GM12878 (cell line): ENCODE measurements around the gene MYO1E. TPM values are rescaled to one million over a fixed set of nuclear protein-coding genes. Genes with fewer than 3 reads are reported as not detected.

Source experiments
- ATAC-seq: fragments of 200-7000 bp; cut with Tn5 transposase; 3 replicates; pipeline ENCODE4 v1.9.1; 2020; ENCODE audit warnings: mild to moderate bottlenecking, moderate library complexity
- BruUV-seq: library from RNA; stranded (reverse); fragments of 400-500 nt; replicated peaks from 2 replicates; lab custom pipeline; 2021; lab: Mats Ljungman, UMichigan
- CTCF ChIA-PET: fragments of 300-600 bp; sonication (Branson Sonifier 250); formaldehyde crosslinking; extraction: SDS; loops from one replicate; lab custom pipeline; 2021; ENCODE audit warnings: inconsistent platforms; lab: Yijun Ruan, JAX
- POLR2A ChIA-PET: fragments of 350-600 bp; formaldehyde crosslinking; extraction: SDS; loops from one replicate; lab custom pipeline; 2021; ENCODE audit warnings: inconsistent platforms; lab: Charles Lee
- RAD21 ChIA-PET: fragments of 300-600 bp; sonication (Branson Sonifier 250); formaldehyde crosslinking; loops from one replicate; lab custom pipeline; 2023; ENCODE audit warnings: antibody characterized with exemption; ENCODE audit not compliant: unreplicated experiment; lab: Charles Lee
- SMC1A ChIA-PET: fragments of 300-600 bp; sonication (Branson Sonifier 250); formaldehyde crosslinking; loops from one replicate; lab custom pipeline; 2023; ENCODE audit not compliant: unreplicated experiment, uncharacterized antibody; lab: Charles Lee
- DNase-seq: peaks from one replicate; pipeline ENCODE4 v3.0.0-alpha.2; 2011; ENCODE audit warnings: low read depth, low spot score
- FAIRE-seq: peaks from 3 replicates; lab custom pipeline; 2011; peaks lifted over from hg19 to GRCh38; lab: Jason Lieb, UNC
- H2AFZ ChIP-seq: 2 replicates; pipeline ENCODE4 v1.6.0; 2011; ENCODE audit warnings: low read depth, low read length, control low read depth; ENCODE audit not compliant: control insufficient read depth
- H3K27ac ChIP-seq: 2 replicates; pipeline ENCODE4 v1.5.1; 2011; ENCODE audit warnings: control low read depth; ENCODE audit not compliant: control insufficient read depth, insufficient read depth
- H3K27me3 ChIP-seq, 2 experiments: replicated peaks in 1 of 2; 2 replicates each; pipeline versions ENCODE4 v1.6.0 to v1.6.1; 2011; ENCODE audit warnings: low read length in 1 of 2; ENCODE audit not compliant: control insufficient read depth in 2 of 2, insufficient read depth in 2 of 2
- H3K36me3 ChIP-seq, 2 experiments: 2 replicates each; pipeline ENCODE4 v1.5.1; 2011; ENCODE audit warnings: low read length in 1 of 2; ENCODE audit not compliant: control insufficient read depth in 2 of 2, insufficient read depth in 2 of 2
- H3K4me1 ChIP-seq: 2 replicates; pipeline ENCODE4 v1.6.1; 2011; ENCODE audit warnings: mild to moderate bottlenecking, low read length, moderate library complexity, mixed read lengths; ENCODE audit not compliant: control insufficient read depth, insufficient read depth
- H3K4me2 ChIP-seq: 2 replicates; pipeline ENCODE4 v1.6.0; 2011; ENCODE audit warnings: control low read depth; ENCODE audit not compliant: control insufficient read depth, insufficient read depth
- H3K4me3 ChIP-seq: fragments of 200-600 bp; sonication (generic); 2 replicates; pipeline ENCODE4 v1.5.1; 2016
- H3K79me2 ChIP-seq: 2 replicates; pipeline ENCODE4 v1.6.0; 2011; ENCODE audit warnings: low read length; ENCODE audit not compliant: control insufficient read depth, insufficient read depth
- H3K9ac ChIP-seq: 2 replicates; pipeline ENCODE4 v1.8.0; 2011; ENCODE audit warnings: low read length, control low read depth, mixed read lengths; ENCODE audit not compliant: control insufficient read depth, insufficient read depth
- H3K9me3 ChIP-seq: replicated peaks from 3 replicates; pipeline ENCODE4 v1.5.1; 2011; ENCODE audit warnings: mild to moderate bottlenecking, low read length; ENCODE audit not compliant: control insufficient read depth, insufficient read depth
- H4K20me1 ChIP-seq: 2 replicates; pipeline ENCODE4 v1.6.0; 2011; ENCODE audit not compliant: control insufficient read depth, insufficient read depth
- EED ChIP-seq: sonication (generic); IDR thresholded peaks from 2 replicates; pipeline ENCODE4 v1.6.1; 2016; ENCODE audit warnings: antibody characterized with exemption, low read depth
- IKZF1 ChIP-seq: fragments of 450-650 bp; conservative IDR thresholded peaks from 2 replicates; pipeline ENCODE4 v1.6.1; 2017; ENCODE audit warnings: antibody characterized with exemption, mild to moderate bottlenecking
- IKZF2 ChIP-seq, 2 experiments: fragments of 450-650 bp; IDR thresholded peaks; 2 replicates each; pipeline ENCODE4 v1.6.1; 2017; ENCODE audit warnings: mild to moderate bottlenecking in 2 of 2, moderate library complexity in 2 of 2
- MTA2 ChIP-seq: fragments of 450-650 bp; IDR thresholded peaks from 2 replicates; pipeline ENCODE4 v1.6.1; 2016; ENCODE audit warnings: low read depth, mild to moderate bottlenecking, moderate library complexity
- NR2C1 ChIP-seq: fragments of 450-650 bp; IDR thresholded peaks from 2 replicates; pipeline ENCODE4 v1.6.1; 2017; ENCODE audit warnings: antibody characterized with exemption, mild to moderate bottlenecking, moderate library complexity
- POLR2AphosphoS2 ChIP-seq: IDR thresholded peaks from 2 replicates; pipeline ENCODE4 v1.6.1; 2011; ENCODE audit warnings: low read depth, mild to moderate bottlenecking, low read length, improper control_type of control experiment, moderate library complexity
- RUNX3 ChIP-seq: IDR thresholded peaks from 2 replicates; pipeline ENCODE4 v1.6.1; 2012; ENCODE audit warnings: low read length, inconsistent platforms
- WRNIP1 ChIP-seq: IDR thresholded peaks from 2 replicates; pipeline ENCODE4 v1.6.1; 2011; ENCODE audit warnings: low read depth, low read length, improper control_type of control experiment, borderline replicate concordance
- ZNF207 ChIP-seq: fragments of 450-650 bp; IDR thresholded peaks from 2 replicates; pipeline ENCODE4 v1.6.1; 2014; ENCODE audit warnings: antibody characterized with exemption, mild to moderate bottlenecking, borderline replicate concordance
- ZNF24 ChIP-seq: fragments of 450-650 bp; IDR thresholded peaks from 2 replicates; pipeline ENCODE4 v1.6.1; 2017; ENCODE audit warnings: antibody characterized with exemption, mild to moderate bottlenecking
- WGBS: methylation state at CpG from one replicate; pipeline ENCODE4 v1.1.6; 2016; ENCODE audit warnings: low lambda C conversion rate; ENCODE audit not compliant: insufficient replicate concordance, insufficient coverage; ENCODE audit errors: missing lambda C conversion rate; 5-methylcytosine and 5-hydroxymethylcytosine counted together
- in situ Hi-C: fragments of 300-500 bp; cut with MboI; formaldehyde crosslinking; loops from 9 replicates; pipeline ENCODE4 v1.14.3; 2018; ENCODE audit warnings: mixed read lengths
- intact Hi-C: fragments of 100-400 bp; cut with micrococcal nuclease; formaldehyde crosslinking; loops from one replicate; pipeline ENCODE4 v1.14.2; 2022; ENCODE audit not compliant: unreplicated experiment
- polyA plus RNA-seq, 11 experiments: library from polyadenylated mRNA; depleted of rRNA in 4 of 11; unstranded in 6 of 11; stranded (reverse) in 5 of 11; fragments of >200 nt; fragmentation: Nextera tagmentation in 4 of 11; fragmentation: Illumina TruSeq in 1 of 11; extraction: Ambion mirVana in 4 of 11; extraction: Trizol in 1 of 11; gene quantifications; 1 replicate in 1 of 11; 2 replicates in 10 of 11; pipeline versions ENCODE4 v1.2.1 to v1.2.3, GENCODE V29; 2011 to 2016; ENCODE audit warnings: inconsistent platforms in 2 of 11, missing spikeins in 2 of 11, low read depth in 1 of 11
- total RNA-seq, 4 experiments: library from RNA; depleted of rRNA in 3 of 4; stranded (reverse); fragments of >200 nt in 3 of 4; fragmentation: Illumina TruSeq in 1 of 4; extraction: Trizol in 1 of 4; gene quantifications; 2 replicates each; pipeline versions ENCODE4 v1.2.1 to v1.2.3, GENCODE V29; 2013 to 2021
- TF ChIP-seq, protein P1 (sequence below): fragments of 450-650 bp; IDR thresholded peaks from 2 replicates; pipeline ENCODE4 v1.6.1; 2017; ENCODE audit warnings: antibody characterized with exemption, mild to moderate bottlenecking, moderate library complexity
- TF ChIP-seq, protein P2 (sequence below): fragments of 450-650 bp; IDR thresholded peaks from 2 replicates; pipeline ENCODE4 v1.6.1; 2018; ENCODE audit warnings: borderline replicate concordance, mild to moderate bottlenecking; ENCODE audit not compliant: partially characterized antibody
- TF ChIP-seq, protein P3 (sequence below): IDR thresholded peaks from 2 replicates; pipeline ENCODE4 v1.6.1; 2012; ENCODE audit warnings: low read depth, low read length, improper control_type of control experiment
- TF ChIP-seq, protein P4 (sequence below): fragments of 450-650 bp; IDR thresholded peaks from 2 replicates; pipeline ENCODE4 v1.6.1; 2017; ENCODE audit warnings: mild to moderate bottlenecking, low read depth, inconsistent platforms; ENCODE audit not compliant: poor library complexity, severe bottlenecking

Gene MYO1E
- total and polyA plus RNA-seq, 10 of the 15 experiments (the other 5 are each of a cell fraction or from before 2014, with no cell fraction given), result 10.3 to 266 (median 64.9) TPM

DNA sequence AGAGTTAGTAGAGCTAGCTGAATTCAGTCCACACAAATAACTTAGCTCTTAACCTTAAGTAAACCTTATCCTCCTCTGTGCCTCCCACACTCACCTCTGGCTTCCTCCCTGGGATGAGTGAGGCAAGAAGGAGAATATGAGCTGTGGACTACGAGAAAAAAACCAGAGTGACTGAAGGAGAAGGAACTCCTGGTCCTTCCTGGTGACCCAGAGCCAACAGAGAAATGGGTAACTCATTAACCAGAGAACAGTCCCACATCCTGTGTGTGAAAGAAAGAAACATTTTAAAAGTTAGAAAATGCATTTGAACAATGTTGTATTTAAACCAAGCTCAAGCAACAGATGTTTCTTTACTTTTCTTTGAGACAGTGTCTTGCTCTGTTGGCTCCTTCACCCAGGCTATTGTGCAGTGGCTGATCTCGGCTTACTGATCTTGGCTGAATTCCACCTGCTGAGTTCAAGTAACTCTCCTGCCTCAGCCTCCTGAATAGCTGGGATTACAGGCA is 37.8 kb upstream of the MYO1E start:
- Histone ChIP-seq H3K9me3 (no peaks in the 10 kb centered on the region), H3K4me1 (peaks cover 66% of the 10 kb centered on the region), H3K9ac (peak overlapping the region; percentile 65), H3K79me2 (peaks cover 9% of the 10 kb centered on the region), H3K4me3 (peak overlapping the region; percentile 38), H4K20me1 (no peaks in the 10 kb centered on the region), H3K36me3 (no peaks in the 10 kb centered on the region; a peak in 1 of 4 replicates), H3K4me2 (peak overlapping the region; percentile 63), H3K27ac (peak overlapping the region; percentile 52), H3K27me3 (no peaks in the 10 kb centered on the region), H2AFZ (peak overlapping the region; percentile 3; the same call in 1 of the 2 replicates)
- in situ Hi-C loops (loop anchor here (5.0 kb wide), 1 partner anchor 168 kb away; no protein-coding TSS in a partner anchor), intact Hi-C loops (loop anchor here (1.0 to 10.0 kb wide), 2 partner anchors 75 to 426 kb away; partner anchors contain the start of gene RNF111)
- ChIA-PET SMC1A (interaction anchor here (0.7 to 7.8 kb wide), 44 partner anchors 8 to 430 kb away, joined by 3 to 91 read pairs (median 4); partner anchors contain the start of gene MYO1E), CTCF (interaction anchor here (0.8 to 5.0 kb wide), 19 partner anchors 11 to 454 kb away, joined by 3 to 83 read pairs (median 4); partner anchors contain the start of gene MYO1E), RAD21 (interaction anchor here (0.8 to 7.5 kb wide), 22 partner anchors 9 to 1183 kb away, joined by 3 to 99 read pairs (median 6); partner anchors contain the start of genes FAM81A and MYO1E), POLR2A (interaction anchor here (0.6 to 4.0 kb wide), 9 partner anchors 11 to 171 kb away, joined by 3 to 21 read pairs (median 3); no protein-coding TSS in a partner anchor)
- FAIRE-seq (no peak), ATAC-seq (peak; percentile 4), DNase-seq (peak; percentile 64)
- 13% methylated on average over 2 of the region's 2 CpGs for WGBS
- TSS peak; percentile 59 for BruUV-seq
- TF ChIP-seq MTA2, result peak; percentile 17; the same call in 1 of the 2 replicates
- TF ChIP-seq, protein P1, sequence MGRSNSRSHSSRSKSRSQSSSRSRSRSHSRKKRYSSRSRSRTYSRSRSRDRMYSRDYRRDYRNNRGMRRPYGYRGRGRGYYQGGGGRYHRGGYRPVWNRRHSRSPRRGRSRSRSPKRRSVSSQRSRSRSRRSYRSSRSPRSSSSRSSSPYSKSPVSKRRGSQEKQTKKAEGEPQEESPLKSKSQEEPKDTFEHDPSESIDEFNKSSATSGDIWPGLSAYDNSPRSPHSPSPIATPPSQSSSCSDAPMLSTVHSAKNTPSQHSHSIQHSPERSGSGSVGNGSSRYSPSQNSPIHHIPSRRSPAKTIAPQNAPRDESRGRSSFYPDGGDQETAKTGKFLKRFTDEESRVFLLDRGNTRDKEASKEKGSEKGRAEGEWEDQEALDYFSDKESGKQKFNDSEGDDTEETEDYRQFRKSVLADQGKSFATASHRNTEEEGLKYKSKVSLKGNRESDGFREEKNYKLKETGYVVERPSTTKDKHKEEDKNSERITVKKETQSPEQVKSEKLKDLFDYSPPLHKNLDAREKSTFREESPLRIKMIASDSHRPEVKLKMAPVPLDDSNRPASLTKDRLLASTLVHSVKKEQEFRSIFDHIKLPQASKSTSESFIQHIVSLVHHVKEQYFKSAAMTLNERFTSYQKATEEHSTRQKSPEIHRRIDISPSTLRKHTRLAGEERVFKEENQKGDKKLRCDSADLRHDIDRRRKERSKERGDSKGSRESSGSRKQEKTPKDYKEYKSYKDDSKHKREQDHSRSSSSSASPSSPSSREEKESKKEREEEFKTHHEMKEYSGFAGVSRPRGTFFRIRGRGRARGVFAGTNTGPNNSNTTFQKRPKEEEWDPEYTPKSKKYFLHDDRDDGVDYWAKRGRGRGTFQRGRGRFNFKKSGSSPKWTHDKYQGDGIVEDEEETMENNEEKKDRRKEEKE, result no peak
- TF ChIP-seq, protein P2, sequence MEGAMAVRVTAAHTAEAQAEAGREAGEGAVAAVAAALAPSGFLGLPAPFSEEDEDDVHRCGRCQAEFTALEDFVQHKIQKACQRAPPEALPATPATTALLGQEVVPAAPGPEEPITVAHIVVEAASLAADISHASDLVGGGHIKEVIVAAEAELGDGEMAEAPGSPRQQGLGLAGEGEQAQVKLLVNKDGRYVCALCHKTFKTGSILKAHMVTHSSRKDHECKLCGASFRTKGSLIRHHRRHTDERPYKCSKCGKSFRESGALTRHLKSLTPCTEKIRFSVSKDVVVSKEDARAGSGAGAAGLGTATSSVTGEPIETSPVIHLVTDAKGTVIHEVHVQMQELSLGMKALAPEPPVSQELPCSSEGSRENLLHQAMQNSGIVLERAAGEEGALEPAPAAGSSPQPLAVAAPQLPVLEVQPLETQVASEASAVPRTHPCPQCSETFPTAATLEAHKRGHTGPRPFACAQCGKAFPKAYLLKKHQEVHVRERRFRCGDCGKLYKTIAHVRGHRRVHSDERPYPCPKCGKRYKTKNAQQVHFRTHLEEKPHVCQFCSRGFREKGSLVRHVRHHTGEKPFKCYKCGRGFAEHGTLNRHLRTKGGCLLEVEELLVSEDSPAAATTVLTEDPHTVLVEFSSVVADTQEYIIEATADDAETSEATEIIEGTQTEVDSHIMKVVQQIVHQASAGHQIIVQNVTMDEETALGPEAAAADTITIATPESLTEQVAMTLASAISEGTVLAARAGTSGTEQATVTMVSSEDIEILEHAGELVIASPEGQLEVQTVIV, result no peak
- TF ChIP-seq NR2C1, result no peak
- peak; percentile 53 for TF ChIP-seq EED
- peak; percentile 61; the same call in 1 of the 2 replicates for TF ChIP-seq IKZF1
- no peak for TF ChIP-seq POLR2AphosphoS2
- TF ChIP-seq, protein P3, sequence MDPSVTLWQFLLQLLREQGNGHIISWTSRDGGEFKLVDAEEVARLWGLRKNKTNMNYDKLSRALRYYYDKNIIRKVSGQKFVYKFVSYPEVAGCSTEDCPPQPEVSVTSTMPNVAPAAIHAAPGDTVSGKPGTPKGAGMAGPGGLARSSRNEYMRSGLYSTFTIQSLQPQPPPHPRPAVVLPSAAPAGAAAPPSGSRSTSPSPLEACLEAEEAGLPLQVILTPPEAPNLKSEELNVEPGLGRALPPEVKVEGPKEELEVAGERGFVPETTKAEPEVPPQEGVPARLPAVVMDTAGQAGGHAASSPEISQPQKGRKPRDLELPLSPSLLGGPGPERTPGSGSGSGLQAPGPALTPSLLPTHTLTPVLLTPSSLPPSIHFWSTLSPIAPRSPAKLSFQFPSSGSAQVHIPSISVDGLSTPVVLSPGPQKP, result no peak
- TF ChIP-seq, protein P4, sequence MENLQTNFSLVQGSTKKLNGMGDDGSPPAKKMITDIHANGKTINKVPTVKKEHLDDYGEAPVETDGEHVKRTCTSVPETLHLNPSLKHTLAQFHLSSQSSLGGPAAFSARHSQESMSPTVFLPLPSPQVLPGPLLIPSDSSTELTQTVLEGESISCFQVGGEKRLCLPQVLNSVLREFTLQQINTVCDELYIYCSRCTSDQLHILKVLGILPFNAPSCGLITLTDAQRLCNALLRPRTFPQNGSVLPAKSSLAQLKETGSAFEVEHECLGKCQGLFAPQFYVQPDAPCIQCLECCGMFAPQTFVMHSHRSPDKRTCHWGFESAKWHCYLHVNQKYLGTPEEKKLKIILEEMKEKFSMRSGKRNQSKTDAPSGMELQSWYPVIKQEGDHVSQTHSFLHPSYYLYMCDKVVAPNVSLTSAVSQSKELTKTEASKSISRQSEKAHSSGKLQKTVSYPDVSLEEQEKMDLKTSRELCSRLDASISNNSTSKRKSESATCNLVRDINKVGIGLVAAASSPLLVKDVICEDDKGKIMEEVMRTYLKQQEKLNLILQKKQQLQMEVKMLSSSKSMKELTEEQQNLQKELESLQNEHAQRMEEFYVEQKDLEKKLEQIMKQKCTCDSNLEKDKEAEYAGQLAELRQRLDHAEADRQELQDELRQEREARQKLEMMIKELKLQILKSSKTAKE, result peak; percentile 22
- TF ChIP-seq RUNX3, result peak; percentile 20; the same call in 1 of the 2 replicates
- TF ChIP-seq IKZF2 (IDR thresholded peaks at IDR 0.05), result peak; percentile 73 to 81
- no peak for TF ChIP-seq WRNIP1
- TF ChIP-seq ZNF24, result no peak
- no peak for TF ChIP-seq ZNF207
